ENCODE measurements around the gene IFNGR2.
"Not testable (repeated sequence)": the region's sequence is repeated elsewhere in the genome, so short reads cannot be mapped to it uniquely, and the experiment has no call there.

IFNGR2 gene

DNA sequence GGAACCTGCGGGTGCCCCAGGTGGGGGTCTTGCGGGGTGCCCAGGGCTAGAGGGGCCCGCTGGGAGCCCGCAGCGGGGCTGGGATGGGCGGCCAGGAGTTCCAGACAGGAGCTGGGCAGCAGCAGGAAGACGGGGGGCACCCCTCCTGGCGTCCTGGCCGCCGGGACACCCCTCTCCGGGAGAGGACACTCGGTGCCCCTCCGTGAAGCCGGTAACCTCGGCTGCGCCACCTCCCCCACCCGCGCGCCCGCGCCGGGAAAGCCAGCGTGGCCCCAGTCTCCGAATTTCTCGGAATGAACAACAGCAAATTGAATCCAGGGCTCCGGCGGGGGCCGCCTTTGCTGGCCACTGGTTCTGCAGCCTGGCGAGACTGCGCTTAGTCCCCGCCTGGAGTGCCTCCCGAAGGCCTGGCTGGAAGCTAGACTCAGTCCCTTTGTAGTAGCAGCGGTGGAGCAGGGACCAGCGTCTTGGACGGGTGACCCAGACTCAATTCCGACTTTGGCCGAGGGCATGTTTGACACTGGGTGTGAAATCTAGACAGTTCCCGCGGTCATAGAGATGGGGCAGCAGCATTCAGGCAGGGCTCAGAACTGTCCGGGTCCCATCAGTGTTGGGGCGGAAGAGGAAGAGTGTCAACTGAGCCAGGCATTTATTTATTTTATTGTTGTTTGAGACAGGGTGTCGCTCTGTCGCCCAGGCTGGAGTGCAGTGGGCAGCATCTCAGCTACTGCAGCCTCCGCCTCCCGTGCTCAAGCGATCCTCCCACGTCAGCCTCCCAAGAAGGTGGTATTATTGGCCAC, 773 bp downstream of the IFNGR2 start:
- peak; percentile 45 for DNase-seq

DNA sequence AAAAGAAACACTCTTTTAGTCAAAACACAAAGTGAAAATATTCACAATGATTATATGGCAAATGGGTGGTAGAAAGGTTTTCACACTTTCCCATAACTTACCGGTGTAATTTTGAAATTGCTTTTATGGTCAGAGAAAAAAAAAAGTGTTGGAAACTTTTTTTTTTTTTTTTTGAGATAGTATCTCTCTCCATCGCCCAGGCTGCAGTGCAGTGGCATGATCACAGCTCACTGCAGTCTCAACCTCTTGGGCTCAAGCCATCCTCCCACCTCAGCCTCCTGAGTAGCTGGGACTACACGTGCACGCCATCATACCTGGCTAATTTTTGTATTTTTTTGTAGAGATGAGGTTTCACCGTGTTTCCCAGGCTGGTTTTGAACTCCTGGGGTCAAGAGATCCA, 3.3 kb downstream of the IFNGR2 start:
- no peak for DNase-seq

DNA sequence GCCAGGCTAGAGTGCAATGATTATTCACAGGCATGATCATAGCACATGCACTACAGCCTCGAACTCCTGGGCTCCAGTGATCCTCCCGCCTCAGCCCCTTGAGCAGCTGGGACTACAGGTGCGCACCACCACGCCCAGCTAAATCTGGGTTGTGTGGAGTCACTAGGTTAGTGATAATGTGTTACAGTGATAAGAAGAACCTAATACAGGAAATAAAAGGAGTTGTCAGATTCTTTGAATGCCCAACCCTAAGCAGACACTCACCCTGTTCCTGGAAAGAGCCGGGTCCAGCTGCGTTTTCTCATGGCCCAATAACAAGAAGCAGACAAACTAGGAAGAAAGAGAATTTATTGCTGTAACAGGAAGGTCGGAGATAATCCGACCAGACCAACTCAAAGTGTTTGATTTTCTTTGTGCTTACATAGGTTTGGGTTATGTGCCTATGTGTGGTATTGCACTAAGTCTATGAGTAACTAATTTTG, 8.8 kb downstream of the IFNGR2 start:
- DNase-seq = no peak

DNA sequence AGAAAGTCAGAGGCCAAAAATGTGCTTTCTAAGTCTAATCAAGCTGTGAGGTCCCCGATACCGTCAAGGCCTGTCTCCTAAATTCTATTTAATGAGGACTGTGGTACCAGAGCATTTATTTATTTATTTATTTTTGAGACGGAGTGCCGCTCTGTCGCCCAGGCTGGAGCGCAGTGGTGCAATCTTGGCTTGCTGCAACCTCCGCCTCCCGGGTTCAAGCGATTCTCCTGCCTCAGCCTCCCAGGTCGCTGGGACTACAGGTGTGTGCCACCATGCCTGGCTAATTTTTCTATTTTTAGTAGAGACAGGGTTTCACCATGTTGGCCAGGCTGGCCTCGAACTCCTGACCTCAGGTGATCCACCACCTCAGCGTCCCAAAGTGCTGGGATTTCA, 9.2 kb downstream of the IFNGR2 start:
- not testable (repeated sequence) for DNase-seq

DNA sequence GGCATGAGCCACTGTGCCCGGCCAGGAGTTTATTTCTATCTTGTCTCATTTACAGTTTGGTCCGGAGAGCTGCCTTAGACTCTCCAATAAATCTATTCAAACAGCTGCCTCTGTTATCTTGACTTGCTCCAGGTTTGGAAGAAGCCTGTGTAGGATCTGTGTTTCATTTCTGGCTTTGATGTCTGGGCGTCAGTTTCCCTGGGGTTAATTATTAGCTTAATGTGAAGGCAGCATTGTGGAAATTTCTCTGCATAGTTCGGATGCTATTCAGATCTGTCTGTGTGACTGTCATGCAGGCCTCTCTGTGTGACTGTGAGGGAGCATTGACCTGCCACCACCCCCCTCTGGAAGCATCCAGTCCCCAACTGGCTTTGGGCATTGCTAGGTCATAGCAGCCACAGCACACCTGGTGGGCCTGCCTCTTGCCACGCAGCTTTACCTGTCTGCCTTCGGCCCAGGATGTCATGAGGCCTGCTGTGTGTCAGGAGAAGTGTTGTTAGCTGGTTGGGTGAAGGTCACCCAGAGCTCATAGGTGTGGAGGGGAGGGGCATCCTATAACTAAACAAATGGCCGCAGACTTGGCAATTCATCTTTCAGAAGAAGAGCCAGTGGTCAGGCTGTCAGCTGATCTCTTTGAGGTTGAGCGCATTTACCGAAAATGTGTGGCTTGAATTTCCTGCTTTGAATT, 9.8 kb downstream of the IFNGR2 start:
- DNase-seq = no peak

DNA sequence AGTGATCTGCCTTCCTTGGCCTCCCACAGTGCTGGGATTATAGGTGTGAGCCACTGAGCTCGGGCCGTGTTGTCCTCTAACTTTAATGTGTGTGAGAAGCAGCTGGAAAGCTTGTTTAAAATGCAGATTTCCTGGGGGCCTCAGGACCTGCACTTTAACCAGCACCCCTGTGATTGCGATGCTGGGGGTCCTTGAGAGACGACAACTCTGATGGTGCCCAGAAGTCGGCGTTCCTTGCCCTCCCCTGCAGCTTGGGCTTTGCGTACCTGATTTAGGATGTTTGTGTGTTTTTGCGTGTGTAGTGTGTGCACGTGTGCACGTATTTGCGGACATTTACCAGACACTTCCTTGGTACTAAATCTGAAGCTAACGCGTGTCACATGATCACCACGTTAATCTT, 10.9 kb downstream of the IFNGR2 start:
- DNase-seq = no peak

DNA sequence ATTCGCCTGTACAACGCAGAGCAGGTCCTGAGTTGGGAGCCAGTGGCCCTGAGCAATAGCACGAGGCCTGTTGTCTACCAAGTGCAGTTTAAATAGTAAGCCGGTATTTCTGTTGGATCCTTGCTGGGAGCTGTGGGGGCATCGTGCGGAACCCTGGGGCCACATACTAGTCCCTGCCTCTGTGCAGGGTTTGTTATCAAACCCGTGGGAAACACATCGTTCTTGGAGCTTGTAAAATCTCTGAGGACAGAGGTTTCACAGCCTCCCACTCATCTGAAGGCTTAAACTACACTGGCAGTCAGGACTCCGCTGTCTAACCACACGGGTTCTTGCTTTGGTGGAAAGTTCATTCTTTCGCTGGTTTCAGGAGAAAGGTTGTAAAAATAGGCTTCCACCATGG, 11.7 kb downstream of the IFNGR2 start:
- DNase-seq = no peak

DNA sequence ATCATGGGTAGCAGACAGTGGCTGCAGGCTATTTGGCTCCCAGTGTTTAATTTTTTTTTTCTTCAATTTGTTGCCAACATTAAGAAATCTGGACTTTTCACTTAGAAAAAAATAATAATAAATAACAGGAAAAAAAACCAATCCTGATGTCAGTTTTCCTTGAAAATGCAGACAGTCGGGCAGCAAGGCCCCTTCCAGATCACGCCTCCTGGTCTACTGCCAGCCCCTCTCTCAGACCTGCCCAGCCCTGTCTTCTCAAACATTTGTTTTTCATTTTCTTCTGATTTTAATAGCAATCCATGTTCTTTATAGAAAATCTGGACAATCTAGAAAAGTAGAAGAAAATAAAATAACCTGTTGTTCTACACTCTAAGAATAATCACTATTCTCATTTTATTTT, 15.5 kb downstream of the IFNGR2 start:
- DNase-seq = no peak

DNA sequence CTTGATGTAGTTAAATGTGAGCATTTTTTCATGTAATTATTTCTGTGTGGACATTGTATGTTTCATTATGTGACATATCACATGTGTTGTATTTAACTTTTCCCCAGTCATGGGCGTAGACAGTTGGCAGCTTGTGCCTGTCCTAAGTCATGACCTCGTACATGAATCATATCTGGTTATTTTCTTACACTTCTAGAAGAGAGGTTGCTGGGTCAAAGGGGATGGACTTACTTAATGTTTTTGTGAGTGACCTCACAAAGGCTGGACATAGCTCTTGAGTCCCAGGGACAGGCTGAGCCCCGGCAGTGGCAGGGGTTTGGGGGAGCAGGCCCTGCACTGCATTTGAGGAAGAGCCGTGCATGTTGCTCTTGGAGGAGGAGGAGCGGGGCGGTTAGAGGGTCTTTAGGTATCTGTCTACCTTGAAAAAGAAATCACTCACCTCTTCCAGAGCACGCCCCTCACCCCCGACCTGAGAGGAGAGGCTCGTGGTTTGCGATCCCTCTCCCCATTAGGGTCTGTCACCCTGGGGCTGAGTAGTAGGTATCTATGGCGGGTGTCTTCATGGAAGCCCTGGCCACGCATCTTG, 16.4 kb downstream of the IFNGR2 start:
- no peak for DNase-seq

DNA sequence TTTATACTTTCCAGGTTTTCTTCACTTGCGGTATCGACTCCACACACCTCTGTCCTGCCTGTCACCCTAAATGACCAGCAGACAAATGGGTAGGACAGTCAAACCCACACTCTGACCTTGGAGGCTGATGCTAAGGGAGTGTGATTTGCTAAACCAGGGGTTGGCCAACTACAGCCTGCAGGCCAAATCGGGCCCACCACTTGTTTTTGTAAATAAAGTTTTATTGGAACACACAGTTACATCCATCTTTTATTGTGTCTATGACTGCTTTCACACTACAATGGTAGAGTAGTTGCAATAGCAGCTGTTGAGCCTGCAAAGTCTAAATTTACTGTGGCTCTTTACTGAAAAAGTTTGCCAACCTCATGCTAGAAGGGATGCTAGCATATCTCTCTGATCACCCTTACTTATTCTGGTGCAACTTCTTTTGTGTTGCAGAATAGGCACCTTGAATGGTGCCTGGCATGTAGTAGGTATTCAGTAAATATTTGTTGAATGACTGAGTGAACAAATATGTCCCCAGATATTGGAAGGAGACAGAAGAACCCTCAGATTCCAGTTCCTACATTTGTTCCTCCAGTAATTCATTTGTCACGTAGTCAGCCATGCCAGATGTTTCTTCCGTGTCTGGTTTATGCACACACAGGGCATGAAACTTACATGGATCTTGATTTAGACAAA, 18.6 kb downstream of the IFNGR2 start:
- DNase-seq = no peak

DNA sequence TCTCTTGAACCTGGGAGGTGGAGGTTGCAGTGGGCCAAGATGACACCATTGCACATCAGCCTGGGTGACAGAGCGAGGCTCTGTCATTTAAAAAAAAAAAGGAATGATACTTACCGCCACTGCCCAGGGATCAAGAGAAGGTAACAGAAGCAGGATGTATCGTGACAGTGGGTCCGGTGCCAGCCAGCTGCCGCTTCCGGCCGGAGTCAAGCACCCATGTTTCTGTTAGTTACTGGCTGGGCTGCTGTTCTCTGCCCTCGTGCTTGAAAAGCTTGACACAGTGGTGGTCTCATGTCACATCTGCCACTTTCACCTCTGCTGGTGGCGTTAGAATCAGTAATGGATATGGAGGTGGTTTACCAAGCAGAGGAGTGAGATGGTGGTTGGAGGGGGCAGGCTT, 21.0 kb downstream of the IFNGR2 start:
- no peak for DNase-seq

DNA sequence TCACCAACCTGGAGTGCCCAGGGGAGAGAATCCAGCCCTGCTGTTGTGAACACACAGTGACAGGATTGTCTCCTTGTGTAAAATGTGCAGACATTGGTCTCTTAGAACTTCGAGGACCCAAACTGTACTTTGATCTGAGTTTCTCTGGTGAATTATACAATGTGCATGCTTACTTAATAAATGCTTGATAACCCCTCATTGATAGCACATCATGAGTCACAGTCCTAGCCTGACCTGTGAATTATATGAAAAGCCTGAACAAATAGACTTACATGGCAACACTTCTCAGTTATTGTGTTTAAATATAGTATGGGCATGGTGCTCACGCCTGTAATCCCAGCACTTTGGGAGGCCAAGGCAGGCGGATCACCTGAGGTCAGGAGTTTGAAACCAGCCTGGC, 22.6 kb downstream of the IFNGR2 start:
- no peak for DNase-seq

DNA sequence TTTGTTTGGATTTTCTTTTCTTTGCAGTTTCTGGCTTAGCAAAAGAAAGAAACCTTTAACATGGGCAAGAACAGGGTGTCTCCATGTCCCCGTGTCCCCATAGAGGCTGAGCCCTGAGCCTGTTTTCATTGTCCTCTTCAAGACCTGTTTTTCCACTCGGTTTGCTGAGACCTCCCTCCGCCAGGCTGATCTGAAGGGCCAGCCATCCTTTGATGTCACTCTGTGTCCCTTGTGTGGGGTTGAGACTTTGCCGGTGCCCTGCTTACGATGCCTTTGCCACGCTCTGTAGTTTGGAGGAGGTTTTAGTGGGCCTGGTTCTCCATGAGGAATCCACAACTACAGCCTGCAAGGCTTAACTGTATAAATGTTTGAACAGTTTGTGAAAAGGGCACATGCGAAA, 23.8 kb downstream of the IFNGR2 start:
- DNase-seq = no peak

DNA sequence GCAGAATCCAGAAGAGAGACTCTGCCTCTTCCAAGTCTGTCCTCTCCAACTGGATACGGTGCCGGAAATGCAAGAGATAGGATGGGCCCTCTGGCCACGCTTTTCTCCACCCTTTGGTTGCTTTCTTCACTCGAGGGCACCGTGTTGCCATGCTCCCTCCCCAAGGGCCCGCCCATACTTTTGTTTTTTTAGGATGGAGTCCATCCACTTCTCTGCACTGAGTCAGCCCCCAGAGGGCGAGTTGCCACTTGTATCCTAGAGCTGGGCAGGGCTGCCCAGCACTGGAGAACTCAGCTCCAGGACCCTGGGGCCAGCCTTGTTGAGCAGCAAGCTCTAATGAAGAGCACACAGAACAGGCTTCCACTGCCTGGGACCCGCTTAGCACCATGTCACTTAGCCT, 25.5 kb downstream of the IFNGR2 start:
- no peak for DNase-seq

DNA sequence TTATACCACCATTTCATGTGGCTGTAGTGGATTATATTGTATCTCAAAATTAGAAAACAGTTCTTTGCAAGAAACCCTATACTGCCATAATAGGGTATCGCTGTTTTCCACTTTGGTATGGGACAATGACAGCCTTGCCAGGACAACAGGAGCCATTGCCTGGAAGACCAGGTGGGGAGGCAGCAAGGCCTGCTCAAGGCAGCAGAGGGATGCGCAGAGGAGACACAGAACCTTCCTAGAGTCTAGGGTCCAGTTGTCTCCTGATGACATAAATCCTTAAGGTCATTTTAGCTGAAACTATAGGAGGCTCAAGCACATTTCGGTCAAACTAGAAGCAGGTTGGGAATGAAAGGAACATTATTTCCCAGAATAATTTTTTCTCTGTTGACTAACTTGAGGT, 27.6 kb downstream of the IFNGR2 start:
- no peak for DNase-seq

DNA sequence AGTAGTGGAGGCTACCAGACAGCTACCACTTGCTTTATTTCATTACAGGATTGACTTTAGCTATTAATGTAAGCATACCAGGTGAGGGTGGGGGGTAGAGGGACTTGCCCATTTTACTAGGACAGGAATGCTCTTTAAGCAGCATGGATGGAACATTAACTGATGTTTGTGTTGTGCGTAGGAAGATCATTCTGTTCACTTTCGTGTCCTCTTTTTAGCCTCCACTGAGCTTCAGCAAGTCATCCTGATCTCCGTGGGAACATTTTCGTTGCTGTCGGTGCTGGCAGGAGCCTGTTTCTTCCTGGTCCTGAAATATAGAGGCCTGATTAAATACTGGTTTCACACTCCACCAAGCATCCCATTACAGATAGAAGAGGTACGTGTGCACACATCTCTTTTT, 29.3 kb downstream of the IFNGR2 start:
- no peak for DNase-seq

DNA sequence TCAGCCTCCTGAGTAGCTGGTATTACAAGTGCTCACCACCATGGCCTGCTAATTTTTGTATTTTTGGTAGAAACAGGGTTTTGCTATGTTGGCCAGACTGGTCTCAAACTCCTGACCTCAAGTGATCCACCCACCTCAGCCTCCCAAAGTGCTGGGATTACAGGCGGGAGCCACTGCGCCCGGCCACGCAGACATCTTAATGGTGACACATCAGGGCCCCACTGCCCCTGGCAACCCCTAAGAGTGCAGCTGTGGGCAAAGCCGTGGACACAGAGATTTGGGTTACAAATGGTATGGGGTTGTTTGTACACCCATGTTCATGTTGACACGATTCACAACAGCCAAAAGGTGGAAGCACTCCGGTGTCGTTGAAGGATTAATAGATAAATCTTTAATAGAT, 29.8 kb downstream of the IFNGR2 start:
- DNase-seq = no peak

DNA sequence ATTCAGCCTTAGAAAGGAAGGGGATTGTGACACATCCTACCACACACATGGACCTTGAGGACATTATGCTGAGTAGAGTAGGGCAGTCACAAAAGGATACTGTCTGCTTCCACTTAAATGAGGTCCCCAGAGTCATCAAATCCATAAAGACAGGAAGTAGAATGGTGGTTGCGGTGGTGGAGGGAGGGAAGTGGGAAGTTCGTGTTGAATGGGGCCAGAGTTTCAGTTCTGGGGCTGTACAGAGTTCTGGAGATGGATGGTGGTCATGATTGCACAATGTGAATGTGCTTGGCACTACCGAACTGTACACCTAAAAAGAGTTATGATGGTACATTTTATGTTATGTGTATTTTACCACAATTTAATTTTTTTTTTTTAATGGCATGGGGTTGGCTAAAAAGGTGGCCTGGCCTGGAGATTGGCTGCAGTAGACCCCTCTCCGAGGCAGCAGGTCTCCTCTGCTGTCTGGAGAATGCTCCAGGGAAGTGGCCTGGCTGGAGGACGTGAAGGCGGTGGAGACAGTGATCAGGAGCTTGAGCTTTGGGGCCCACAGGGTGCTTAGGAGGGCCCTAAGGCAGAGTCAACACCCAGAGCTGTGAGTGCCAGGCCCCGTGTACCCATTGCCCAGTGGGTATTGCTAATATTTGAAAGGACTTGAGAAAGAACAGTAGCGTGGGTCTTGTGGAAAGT, 30.4 kb downstream of the IFNGR2 start:
- DNase-seq = no peak

DNA sequence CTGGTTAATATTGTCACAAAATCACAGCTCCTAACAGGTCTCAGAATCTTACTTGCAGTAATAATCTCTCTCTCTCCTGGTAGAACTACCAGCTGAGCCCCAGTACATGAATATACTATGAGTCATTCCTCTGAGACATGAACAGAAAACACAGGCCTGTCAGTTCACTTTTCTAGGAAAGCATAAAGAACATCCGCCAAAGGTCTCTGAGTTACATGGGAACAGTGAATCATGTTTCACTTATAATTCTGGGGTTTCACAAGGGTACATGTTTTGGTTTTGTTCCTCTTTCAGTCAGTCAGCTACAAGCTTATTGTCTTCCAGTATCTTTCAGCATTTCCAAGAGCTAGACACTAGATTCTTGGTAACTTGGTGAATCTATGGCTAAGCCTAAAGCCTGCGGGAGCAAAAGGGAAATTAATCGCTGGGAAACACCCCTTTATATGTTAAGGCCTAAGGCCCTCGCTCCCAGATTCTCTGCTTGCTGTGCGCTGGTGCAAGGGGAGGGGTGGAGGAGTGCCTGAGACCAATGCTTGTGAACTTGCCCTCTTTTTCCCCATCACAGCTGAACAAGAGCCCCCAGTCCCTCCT, 31.7 kb downstream of the IFNGR2 start:
- peak; percentile 91 for DNase-seq

DNA sequence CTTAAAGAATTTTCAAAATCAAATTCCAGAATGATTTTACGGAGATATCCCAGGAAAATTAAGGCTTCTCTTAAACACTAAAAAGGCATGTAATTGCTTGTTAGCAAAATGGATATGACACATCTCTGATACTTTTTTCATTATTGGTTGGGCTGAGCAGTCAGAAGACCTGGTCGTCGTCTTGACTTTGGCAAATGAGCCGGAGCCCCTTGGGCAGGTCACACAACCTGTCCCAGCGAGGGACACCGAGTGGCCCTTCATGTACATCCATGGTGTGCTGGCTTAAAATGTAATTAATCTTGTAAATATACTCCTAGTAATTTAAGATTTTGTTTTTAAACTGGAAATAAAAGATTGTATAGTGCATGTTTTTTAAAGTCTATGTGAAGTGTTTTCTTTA, 33.9 kb downstream of the IFNGR2 start:
- DNase-seq = no peak

DNA sequence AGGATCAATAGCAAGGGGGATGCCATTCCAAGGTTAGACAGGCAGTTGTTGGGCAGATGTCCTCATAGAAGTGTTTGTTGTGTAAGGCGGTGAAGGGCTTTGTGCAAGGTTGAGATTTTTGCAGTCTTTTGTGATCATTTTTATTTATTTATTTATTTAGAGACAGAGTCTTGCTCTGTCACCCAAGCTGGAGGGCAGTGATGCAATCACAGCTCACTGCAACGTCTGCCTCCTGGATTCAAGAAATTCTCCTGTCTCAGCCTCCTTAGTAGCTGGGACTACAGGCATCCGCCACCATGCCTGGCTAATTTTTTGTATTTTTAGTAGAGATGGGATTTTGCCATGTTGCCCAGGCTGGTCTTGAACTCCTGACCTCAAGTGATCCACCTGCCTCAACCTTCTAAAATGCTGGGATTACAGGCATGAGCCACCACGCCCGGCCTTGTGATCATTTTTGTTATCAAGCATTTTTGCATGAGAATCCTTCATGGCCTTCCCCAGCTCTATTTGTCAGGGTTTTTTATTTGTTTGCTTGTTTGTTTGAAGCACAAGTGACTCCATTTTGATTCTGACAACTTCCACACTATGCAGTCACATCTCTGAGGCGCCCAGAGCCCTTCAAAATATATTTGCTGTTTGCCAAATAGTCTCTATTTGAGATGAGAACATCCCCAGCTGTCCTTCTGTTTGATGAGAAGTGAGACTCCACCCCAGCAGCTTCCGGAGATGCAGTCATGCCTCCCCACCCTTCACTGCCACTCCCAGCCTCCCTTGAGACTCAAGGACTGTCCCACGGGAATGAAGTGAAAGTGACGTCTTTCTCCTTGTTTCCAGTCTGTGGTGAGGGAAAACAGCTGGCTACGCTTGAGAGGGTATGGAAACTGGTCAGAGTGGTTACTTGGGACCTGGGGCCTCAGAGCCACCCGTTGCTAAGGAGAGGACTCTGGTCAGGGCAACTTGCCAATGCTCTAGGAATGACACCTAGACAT, 38.6 kb downstream of the IFNGR2 start:
- no peak for DNase-seq

Data from OCI-M1 (cell line).